Epithelial cell of proximal tubule (primary cell): ENCODE measurements around the gene ALDH16A1. TPM values are rescaled to one million over a fixed set of nuclear protein-coding genes. Genes with fewer than 3 reads are reported as not detected.

Experiments used
- DNase-seq: peaks from one replicate; pipeline ENCODE4 v3.0.0-alpha.2; 2011; ENCODE audit warnings: low read depth
- H3K4me3 ChIP-seq: 2 replicates; pipeline ENCODE4 v1.5.1; 2011; ENCODE audit warnings: low read depth, mild to moderate bottlenecking, low read length
- CTCF ChIP-seq: conservative IDR thresholded peaks from 2 replicates; pipeline ENCODE4 v1.5.1; 2012; ENCODE audit warnings: low read depth, mild to moderate bottlenecking, low read length
- total RNA-seq: library from RNA; depleted of rRNA; stranded (reverse); fragments of >200 nt; gene quantifications from 2 replicates; pipeline ENCODE4 v1.2.3, GENCODE V29; 2015

The ALDH16A1 gene
- total RNA-seq, 1 donor from 2014 or later, result 41.5 TPM

GRCh38 chr19:49430172-49430677 is 22.8 kb upstream of the ALDH16A1 start:
- H3K4me3 ChIP-seq, result no peak overlapping the region
- TF ChIP-seq CTCF, result no peak
- DNase-seq, result no peak

- peak; percentile 48 for TF ChIP-seq CTCF
- H3K4me3 ChIP-seq, result no peak overlapping the region
- no peak for DNase-seq
Measured at GRCh38 chr19:49430678-49431329, 22.2 kb upstream of the ALDH16A1 start.

- no peak for TF ChIP-seq CTCF
- no peak for DNase-seq
- no peak overlapping the region for H3K4me3 ChIP-seq
Measured at GRCh38 chr19:49431330-49431749, 21.7 kb upstream of the ALDH16A1 start.

- TF ChIP-seq CTCF, result no peak
- H3K4me3 ChIP-seq, result no peak overlapping the region
- DNase-seq, result no peak
Measured at GRCh38 chr19:49432141-49433073, 20.6 kb upstream of the ALDH16A1 start.

- DNase-seq, result no peak
- no peak overlapping the region for H3K4me3 ChIP-seq
- TF ChIP-seq CTCF, result no peak
Measured at GRCh38 chr19:49433240-49433901, 19.7 kb upstream of the ALDH16A1 start.

GRCh38 chr19:49434907-49435583 is 18.0 kb upstream of the ALDH16A1 start:
- H3K4me3 ChIP-seq, result no peak overlapping the region
- no peak for TF ChIP-seq CTCF
- no peak for DNase-seq
